GM18861 (cell line): ENCODE results near the gene CYB5B.

Experiments
- ATAC-seq: cut with Tn5 transposase; IDR thresholded peaks from one replicate; pipeline ENCODE4 v1.9.1; 2021; ENCODE audit not compliant: unreplicated experiment

The CYB5B gene

DNA sequence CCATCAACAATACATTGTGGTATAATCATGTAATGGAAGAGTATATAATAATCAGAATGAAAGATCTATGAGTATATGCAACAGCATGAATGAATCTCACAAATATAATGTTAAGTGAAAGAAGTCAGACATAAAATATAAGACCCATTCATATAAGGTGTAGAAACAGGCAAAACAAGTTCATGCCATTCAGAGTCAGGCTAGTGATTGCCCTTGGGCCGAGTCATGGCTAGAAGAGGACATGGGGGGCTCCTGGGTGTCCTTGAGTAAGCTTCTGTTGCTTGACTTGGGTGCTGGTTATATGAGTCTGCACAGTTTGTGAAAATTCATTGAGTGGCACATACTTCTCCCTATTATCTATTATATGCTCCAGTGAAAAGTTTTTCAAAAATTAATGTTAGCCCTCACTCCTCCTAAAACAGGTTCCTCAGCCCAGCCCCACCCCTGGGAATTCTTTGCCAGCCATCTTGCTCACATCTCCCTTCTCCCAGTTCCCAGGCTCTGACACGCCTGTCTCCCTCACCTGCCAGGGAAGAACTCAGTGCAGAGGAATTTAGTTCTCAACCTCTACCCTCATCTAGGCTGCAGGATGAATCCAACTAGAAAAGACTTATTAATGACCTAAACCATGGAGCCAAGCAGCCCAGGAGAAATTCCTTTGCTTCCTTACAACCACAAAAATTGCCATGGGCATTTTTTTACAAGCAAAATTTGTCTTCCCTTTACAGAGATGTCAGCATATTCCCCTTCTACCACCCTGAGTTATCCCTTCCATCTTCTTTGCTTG lies 89.0 kb downstream of the CYB5B start:
- no peak for ATAC-seq

DNA sequence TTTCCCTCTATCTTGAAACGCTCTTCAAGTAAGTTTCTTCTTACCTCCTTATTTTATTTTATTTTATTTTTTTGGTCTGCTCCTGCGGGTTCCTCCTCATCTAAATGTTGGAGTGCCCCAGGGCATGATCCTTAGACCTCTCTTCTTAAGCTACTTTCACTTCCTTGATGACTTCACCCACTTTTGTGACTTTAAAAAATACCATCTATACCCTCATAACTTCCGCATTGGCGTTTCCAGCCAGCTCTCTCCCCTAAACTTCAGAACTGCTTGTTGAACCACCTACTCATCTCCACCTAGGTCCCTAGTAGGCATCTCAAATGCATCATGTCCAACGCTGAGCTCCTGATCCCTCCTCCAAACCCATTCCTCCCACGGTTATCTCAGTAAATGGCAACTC lies 89.9 kb downstream of the CYB5B start:
- ATAC-seq: no peak
